Keratinocyte (primary cell): Measurements from ENCODE around the gene FRRS1L. TPM values are rescaled to one million over a fixed set of nuclear protein-coding genes. Genes with fewer than 3 reads are reported as not detected.
A peak's percentile ranks its signal among the peaks of the same experiment; 100 is the strongest.

Source experiments
- DNase-seq: peaks from one replicate; pipeline ENCODE4 v3.0.0-alpha.2; 2011; ENCODE audit warnings: low read depth, missing footprints, low spot score
- FAIRE-seq: peaks from 2 replicates; lab custom pipeline; 2011; peaks lifted over from hg19 to GRCh38; lab: Jason Lieb, UNC
- H2AFZ ChIP-seq: 2 replicates; pipeline ENCODE4 v1.6.0; 2012; ENCODE audit warnings: low read length, control low read depth, inconsistent platforms; ENCODE audit not compliant: control insufficient read depth
- H3K27ac ChIP-seq: 2 replicates; pipeline ENCODE4 v1.5.1; 2011; ENCODE audit warnings: low read length; ENCODE audit not compliant: control insufficient read depth, insufficient read depth
- H3K27me3 ChIP-seq: 3 replicates; pipeline ENCODE4 v1.6.0; 2011; ENCODE audit warnings: low read length; ENCODE audit not compliant: control insufficient read depth, insufficient read depth; ENCODE audit errors: extremely low read depth
- H3K36me3 ChIP-seq, 2 experiments: 2 replicates in 1 of 2; 3 replicates in 1 of 2; pipeline ENCODE4 v1.5.1; 2011; ENCODE audit warnings: low read length in 2 of 2, mild to moderate bottlenecking in 1 of 2; ENCODE audit not compliant: control insufficient read depth in 2 of 2, insufficient read depth in 2 of 2; ENCODE audit errors: extremely low read depth in 1 of 2
- H3K4me1 ChIP-seq: 3 replicates; pipeline ENCODE4 v1.5.1; 2011; ENCODE audit warnings: low read length; ENCODE audit not compliant: control insufficient read depth, insufficient read depth; ENCODE audit errors: extremely low read depth
- H3K4me2 ChIP-seq: 3 replicates; pipeline ENCODE4 v1.6.0; 2011; ENCODE audit warnings: low read depth, low read length; ENCODE audit not compliant: control insufficient read depth, insufficient read depth; ENCODE audit errors: extremely low read depth
- H3K4me3 ChIP-seq, 3 experiments: fragments of 200-600 bp in 1 of 3; sonication (generic) in 1 of 3; 2 replicates in 2 of 3; 3 replicates in 1 of 3; pipeline ENCODE4 v1.5.1; 2011 to 2016; ENCODE audit warnings: low read length in 3 of 3, mild to moderate bottlenecking in 3 of 3, control low read depth in 2 of 3, inconsistent platforms in 1 of 3, low read depth in 1 of 3, mixed read lengths in 1 of 3, mixed run types in 1 of 3, moderate library complexity in 1 of 3; ENCODE audit not compliant: control insufficient read depth in 2 of 3, insufficient read depth in 2 of 3; ENCODE audit errors: extremely low read depth in 1 of 3
- H3K79me2 ChIP-seq: 2 replicates; pipeline ENCODE4 v1.6.0; 2012; ENCODE audit warnings: low read length; ENCODE audit not compliant: control insufficient read depth, insufficient read depth
- H3K9ac ChIP-seq: 3 replicates; pipeline ENCODE4 v1.6.0; 2011; ENCODE audit warnings: low read length; ENCODE audit not compliant: control insufficient read depth, insufficient read depth; ENCODE audit errors: extremely low read depth
- H3K9me1 ChIP-seq: 3 replicates; pipeline ENCODE4 v1.6.0; 2011; ENCODE audit warnings: low read length; ENCODE audit not compliant: control insufficient read depth, insufficient read depth; ENCODE audit errors: extremely low read depth
- H3K9me3 ChIP-seq: 2 replicates; pipeline ENCODE4 v1.5.1; 2012; ENCODE audit warnings: low read depth, low read length; ENCODE audit not compliant: control insufficient read depth
- H4K20me1 ChIP-seq: 3 replicates; pipeline ENCODE4 v1.6.0; 2011; ENCODE audit warnings: low read length; ENCODE audit not compliant: control insufficient read depth, insufficient read depth; ENCODE audit errors: extremely low read depth
- EZH2 ChIP-seq: IDR thresholded peaks from one replicate; pipeline ENCODE4 v1.6.1; 2012; ENCODE audit warnings: inconsistent platforms, mild to moderate bottlenecking, low read length, moderate library complexity
- dilution Hi-C: fragments of 300-500 bp; cut with MboI; formaldehyde crosslinking; loops from one replicate; pipeline ENCODE4 v1.7.0; 2020; ENCODE audit warnings: low sequenced_read_pairs; ENCODE audit not compliant: extremely low pct_ligation_motif_present
- polyA plus RNA-seq, 5 experiments: library from polyadenylated mRNA; depleted of rRNA in 3 of 5; stranded (reverse) in 3 of 5; stranded (forward) in 1 of 5; unstranded in 1 of 5; fragments of >200 nt; gene quantifications; 1 replicate in 1 of 5; 2 replicates in 3 of 5; 3 replicates in 1 of 5; pipeline versions ENCODE4 v1.2.1 to v1.2.3, GENCODE V29; 2011 to 2012; ENCODE audit warnings: missing spikeins in 2 of 5, low read depth in 1 of 5, low replicate concordance in 1 of 5
- TF ChIP-seq, protein P1 (sequence below), 3 experiments: IDR thresholded peaks in 1 of 3; conservative IDR thresholded peaks in 1 of 3; optimal IDR thresholded peaks in 1 of 3; 2 replicates in 2 of 3; 3 replicates in 1 of 3; pipeline versions ENCODE3 to v1.5.1; 2011; ENCODE audit warnings: low read length in 3 of 3, mild to moderate bottlenecking in 3 of 3, moderate library complexity in 2 of 3, control low read depth in 1 of 3, inconsistent platforms in 1 of 3; ENCODE audit not compliant: insufficient read depth in 2 of 3; ENCODE audit errors: extremely low read depth in 1 of 3

Gene FRRS1L
- polyA plus RNA-seq, 1 donor (not counting 4 experiments of a cell fraction or from before 2014, with no cell fraction given) = not detected

- peaks cover 65% of the 10 kb centered on the region for H3K79me2 ChIP-seq
- H3K9ac ChIP-seq = peak overlapping the region; percentile 92
- H3K4me3 ChIP-seq = peak overlapping the region; percentile 89 to 94 (median 89)
- H3K27me3 ChIP-seq = no peaks in the 10 kb centered on the region
- peaks cover 0 to 5% of the 10 kb centered on the region in 2 experiments for H3K36me3 ChIP-seq
- DNase-seq (no peak), FAIRE-seq (peak; percentile 87)
- TF ChIP-seq, protein P1, sequence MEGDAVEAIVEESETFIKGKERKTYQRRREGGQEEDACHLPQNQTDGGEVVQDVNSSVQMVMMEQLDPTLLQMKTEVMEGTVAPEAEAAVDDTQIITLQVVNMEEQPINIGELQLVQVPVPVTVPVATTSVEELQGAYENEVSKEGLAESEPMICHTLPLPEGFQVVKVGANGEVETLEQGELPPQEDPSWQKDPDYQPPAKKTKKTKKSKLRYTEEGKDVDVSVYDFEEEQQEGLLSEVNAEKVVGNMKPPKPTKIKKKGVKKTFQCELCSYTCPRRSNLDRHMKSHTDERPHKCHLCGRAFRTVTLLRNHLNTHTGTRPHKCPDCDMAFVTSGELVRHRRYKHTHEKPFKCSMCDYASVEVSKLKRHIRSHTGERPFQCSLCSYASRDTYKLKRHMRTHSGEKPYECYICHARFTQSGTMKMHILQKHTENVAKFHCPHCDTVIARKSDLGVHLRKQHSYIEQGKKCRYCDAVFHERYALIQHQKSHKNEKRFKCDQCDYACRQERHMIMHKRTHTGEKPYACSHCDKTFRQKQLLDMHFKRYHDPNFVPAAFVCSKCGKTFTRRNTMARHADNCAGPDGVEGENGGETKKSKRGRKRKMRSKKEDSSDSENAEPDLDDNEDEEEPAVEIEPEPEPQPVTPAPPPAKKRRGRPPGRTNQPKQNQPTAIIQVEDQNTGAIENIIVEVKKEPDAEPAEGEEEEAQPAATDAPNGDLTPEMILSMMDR (optimal IDR thresholded peaks at IDR 0.05 in 1 of 3, IDR thresholded peaks at IDR 0.05 in 1 of 3, conservative IDR thresholded peaks at IDR 0.05 in 1 of 3; ENCODE audit: extremely low read depth in 1 of 3, insufficient read depth in 2 of 3, low read length in 3 of 3) = no peak
- no peak for TF ChIP-seq EZH2
- peaks cover 50% of the 10 kb centered on the region for H3K4me1 ChIP-seq
- H4K20me1 ChIP-seq = peaks cover 7% of the 10 kb centered on the region
- H2AFZ ChIP-seq = no peak overlapping the region
- dilution Hi-C loops = loop anchor here (5.0 kb wide), 1 partner anchor 36 kb away; no protein-coding TSS in a partner anchor
- H3K9me1 ChIP-seq = no peaks in the 10 kb centered on the region
- H3K27ac ChIP-seq = peak overlapping the region; percentile 94
- H3K9me3 ChIP-seq = no peaks in the 10 kb centered on the region
- peak overlapping the region; percentile 98 for H3K4me2 ChIP-seq
These were observed 48.9 kb downstream of the FRRS1L start for GRCh38 chr9:109117856-109118807.

DNA sequence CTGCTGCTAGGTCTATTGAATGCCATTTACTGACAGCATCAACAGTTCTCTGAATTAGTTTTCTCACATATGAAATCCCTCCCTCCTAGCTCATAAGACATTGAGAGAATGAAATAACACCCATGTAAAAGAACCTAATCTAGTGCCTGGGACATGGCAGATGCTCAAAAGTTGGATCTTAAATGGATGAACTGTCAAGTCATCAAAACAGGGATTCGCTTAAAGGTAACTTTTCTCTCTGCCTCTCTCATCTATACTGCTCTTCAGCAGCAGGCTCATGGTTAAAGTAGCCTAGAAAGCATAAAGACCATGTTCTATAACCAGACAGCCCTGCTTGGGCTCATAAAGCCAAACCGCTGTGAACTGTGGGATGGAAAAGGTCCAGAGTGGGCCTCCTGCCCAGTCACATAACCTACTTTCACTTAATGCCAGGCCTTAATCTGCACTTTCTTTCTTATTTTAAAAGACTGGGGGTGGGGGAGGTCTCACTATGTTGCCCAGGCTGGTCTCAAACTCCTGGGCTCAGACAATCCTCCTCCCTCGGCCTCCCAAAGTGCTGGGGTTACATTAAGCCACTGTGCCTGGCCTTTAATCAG, 51.0 kb downstream of the FRRS1L start:
- Histone ChIP-seq H2AFZ (no peak overlapping the region), H3K4me2 (no peak overlapping the region), H3K9me1 (no peaks in the 10 kb centered on the region), H3K4me3 (no peak overlapping the region), H3K79me2 (peaks cover 86% of the 10 kb centered on the region), H3K9me3 (no peaks in the 10 kb centered on the region), H3K9ac (no peak overlapping the region), H4K20me1 (peaks cover 7% of the 10 kb centered on the region), H3K4me1 (peaks cover 63% of the 10 kb centered on the region), H3K27me3 (no peaks in the 10 kb centered on the region), H3K36me3 (peaks cover 0 to 5% of the 10 kb centered on the region in 2 experiments), H3K27ac (peak overlapping the region; percentile 57)
- FAIRE-seq (no peak), DNase-seq (no peak)
- dilution Hi-C loops = loop anchor here (5.0 kb wide), 1 partner anchor 34 kb away; no protein-coding TSS in a partner anchor
- TF ChIP-seq EZH2 = no peak
- TF ChIP-seq, protein P1 (optimal IDR thresholded peaks at IDR 0.05 in 1 of 3, IDR thresholded peaks at IDR 0.05 in 1 of 3, conservative IDR thresholded peaks at IDR 0.05 in 1 of 3; ENCODE audit: extremely low read depth in 1 of 3, insufficient read depth in 2 of 3, low read length in 3 of 3) = no peak
